H1 (cell line): ENCODE data around the gene CTXN2. TPM values are rescaled to one million over a fixed set of nuclear protein-coding genes. Genes with fewer than 3 reads are reported as not detected.

ENCODE experiments used
- CTCF ChIA-PET: fragments of 300-600 bp; sonication (Branson Sonifier 250); formaldehyde crosslinking; loops from one replicate; lab custom pipeline; 2021; ENCODE audit not compliant: partially characterized antibody; lab: Charles Lee
- POLR2A ChIA-PET: fragments of 300-600 bp; sonication (Branson Sonifier 250); formaldehyde crosslinking; loops from one replicate; lab custom pipeline; 2021; ENCODE audit warnings: inconsistent platforms; ENCODE audit not compliant: partially characterized antibody; lab: Charles Lee
- DNase-seq, 2 experiments: peaks; one replicate each; pipeline versions ENCODE4 v3.0.0 to v3.0.0-alpha.2; 2010 to 2022; ENCODE audit warnings: low spot score in 2 of 2, low read depth in 1 of 2, mixed read lengths in 1 of 2
- FAIRE-seq: peaks from 2 replicates; lab custom pipeline; 2011; peaks lifted over from hg19 to GRCh38; lab: Jason Lieb, UNC
- H2AFZ ChIP-seq: 2 replicates; pipeline ENCODE4 v1.8.1; 2012; ENCODE audit warnings: low read length, inconsistent platforms
- H2AK5ac ChIP-seq: 2 replicates; pipeline ENCODE4 v1.6.1; 2013; ENCODE audit warnings: low read depth, low read length
- H2BK120ac ChIP-seq: replicated peaks from 2 replicates; pipeline ENCODE3; 2013; ENCODE audit warnings: low read depth, low read length, inconsistent platforms
- H2BK12ac ChIP-seq: 2 replicates; pipeline ENCODE4 v1.6.1; 2013; ENCODE audit warnings: low read depth, low read length
- H2BK15ac ChIP-seq: 2 replicates; pipeline ENCODE4 v1.6.1; 2013; ENCODE audit warnings: low read length
- H2BK20ac ChIP-seq: 2 replicates; pipeline ENCODE4 v1.6.1; 2013; ENCODE audit warnings: low read length
- H2BK5ac ChIP-seq: 2 replicates; pipeline ENCODE4 v1.6.1; 2013; ENCODE audit warnings: low read depth, low read length
- H3K14ac ChIP-seq: 2 replicates; pipeline ENCODE4 v1.6.1; 2013; ENCODE audit warnings: inconsistent platforms; ENCODE audit not compliant: insufficient read length
- H3K18ac ChIP-seq: 2 replicates; pipeline ENCODE4 v1.6.1; 2013; ENCODE audit warnings: low read length; ENCODE audit errors: extremely low read depth
- H3K23ac ChIP-seq: 2 replicates; pipeline ENCODE4 v1.6.1; 2013; ENCODE audit warnings: inconsistent platforms; ENCODE audit not compliant: insufficient read length
- H3K23me2 ChIP-seq: 2 replicates; pipeline ENCODE4 v1.6.1; 2013; ENCODE audit warnings: low read depth, low read length
- H3K27ac ChIP-seq: 2 replicates; pipeline ENCODE4 v1.6.1; 2011; ENCODE audit warnings: low read depth, low read length, inconsistent platforms
- H3K27me3 ChIP-seq, 4 experiments: replicated peaks in 1 of 4; 1 replicate in 1 of 4; 2 replicates in 3 of 4; pipeline versions ENCODE4 v1.6.1 to v1.8.1; 2011 to 2013; ENCODE audit warnings: low read length in 3 of 4, mild to moderate bottlenecking in 3 of 4, inconsistent platforms in 2 of 4, mixed read lengths in 2 of 4, moderate library complexity in 1 of 4; ENCODE audit not compliant: control insufficient read depth in 3 of 4, insufficient read depth in 3 of 4; ENCODE audit errors: extremely low read depth in 1 of 4
- H3K36me3 ChIP-seq, 4 experiments: 2 replicates each; pipeline versions ENCODE4 v1.6.1 to v1.8.1; 2011 to 2013; ENCODE audit warnings: mild to moderate bottlenecking in 4 of 4, low read length in 3 of 4, moderate library complexity in 2 of 4, control low read depth in 1 of 4, inconsistent platforms in 1 of 4; ENCODE audit not compliant: insufficient read depth in 4 of 4, control insufficient read depth in 2 of 4
- H3K4ac ChIP-seq: replicated peaks from 2 replicates; pipeline ENCODE3; 2013; ENCODE audit warnings: low read length, low read depth, mixed read lengths, inconsistent platforms; ENCODE audit not compliant: insufficient read length
- H3K4me1 ChIP-seq, 4 experiments: replicated peaks in 1 of 4; 1 replicate in 1 of 4; 2 replicates in 3 of 4; pipeline versions ENCODE4 v1.6.1 to v1.8.1; 2011 to 2013; ENCODE audit warnings: low read length in 3 of 4, inconsistent platforms in 2 of 4, mixed read lengths in 1 of 4; ENCODE audit not compliant: insufficient read depth in 4 of 4, control insufficient read depth in 3 of 4
- H3K4me2 ChIP-seq, 2 experiments: 2 replicates each; pipeline versions ENCODE4 v1.6.1 to v1.8.1; 2011 to 2013; ENCODE audit warnings: low read depth in 2 of 2, low read length in 2 of 2, control low read depth in 1 of 2, inconsistent platforms in 1 of 2, mild to moderate bottlenecking in 1 of 2; ENCODE audit not compliant: insufficient read depth in 1 of 2
- H3K4me3 ChIP-seq, 4 experiments: fragments of 200-600, 300-600 bp in 1 of 4; sonication (generic), shearing (Covaris generic), sonication (Bioruptor Twin) in 1 of 4; 2 replicates each; pipeline versions ENCODE4 v1.5.1 to v1.8.1; 2011 to 2016; ENCODE audit warnings: low read length in 4 of 4, low read depth in 3 of 4, control low read depth in 2 of 4, inconsistent platforms in 2 of 4, mild to moderate bottlenecking in 2 of 4, mixed read lengths in 1 of 4, moderate library complexity in 1 of 4; ENCODE audit not compliant: insufficient read depth in 2 of 4; ENCODE audit errors: extremely low read depth in 1 of 4
- H3K56ac ChIP-seq: replicated peaks from 2 replicates; pipeline ENCODE3; 2013; ENCODE audit warnings: low read depth, mild to moderate bottlenecking, mixed read lengths, low read length, inconsistent platforms; ENCODE audit not compliant: insufficient read length
- H3K79me1 ChIP-seq: 2 replicates; pipeline ENCODE4 v1.6.1; 2013; ENCODE audit warnings: low read depth, low read length, control low read depth
- H3K79me2 ChIP-seq, 2 experiments: 2 replicates each; pipeline versions ENCODE4 v1.6.1 to v1.8.1; 2012 to 2013; ENCODE audit warnings: low read length in 2 of 2, mild to moderate bottlenecking in 2 of 2, inconsistent platforms in 1 of 2; ENCODE audit not compliant: insufficient read depth in 2 of 2, control insufficient read depth in 1 of 2
- H3K9ac ChIP-seq, 4 experiments: replicated peaks in 1 of 4; 1 replicate in 1 of 4; 2 replicates in 3 of 4; pipeline versions ENCODE4 v1.6.1 to v1.8.1; 2011 to 2013; ENCODE audit warnings: low read depth in 3 of 4, low read length in 3 of 4, control low read depth in 2 of 4, mild to moderate bottlenecking in 2 of 4, moderate library complexity in 2 of 4, inconsistent platforms in 1 of 4; ENCODE audit errors: extremely low read depth in 1 of 4
- H3K9me3 ChIP-seq, 2 experiments: 2 replicates each; pipeline versions ENCODE4 v1.6.1 to v1.8.1; 2012 to 2013; ENCODE audit warnings: mild to moderate bottlenecking in 2 of 2, moderate library complexity in 2 of 2, control low read depth in 1 of 2, inconsistent platforms in 1 of 2, low read depth in 1 of 2, low read length in 1 of 2, mixed read lengths in 1 of 2; ENCODE audit not compliant: insufficient read depth in 2 of 2
- H4K20me1 ChIP-seq, 2 experiments: replicated peaks in 1 of 2; 2 replicates each; pipeline versions ENCODE3 to v1.8.1; 2011 to 2013; ENCODE audit warnings: inconsistent platforms in 2 of 2, low read length in 2 of 2, mild to moderate bottlenecking in 1 of 2; ENCODE audit not compliant: insufficient read depth in 2 of 2, control insufficient read depth in 1 of 2
- H4K5ac ChIP-seq: 2 replicates; pipeline ENCODE4 v1.6.1; 2013; ENCODE audit warnings: low read length, low read depth, mixed read lengths, inconsistent platforms; ENCODE audit not compliant: insufficient read length
- H4K8ac ChIP-seq: 2 replicates; pipeline ENCODE4 v1.8.0; 2013; ENCODE audit warnings: mild to moderate bottlenecking, moderate library complexity, low read length, inconsistent platforms; ENCODE audit not compliant: insufficient read depth; ENCODE audit errors: extremely low read depth
- H4K91ac ChIP-seq: replicated peaks from 2 replicates; pipeline ENCODE3; 2013; ENCODE audit warnings: low read length, mixed read lengths, inconsistent platforms; ENCODE audit not compliant: insufficient read length
- POU5F1 ChIP-seq: IDR thresholded peaks from 2 replicates; pipeline ENCODE4 v1.6.1; 2011; ENCODE audit warnings: low read depth, mild to moderate bottlenecking, low read length, moderate library complexity
- RAD21 ChIP-seq, 2 experiments: IDR thresholded peaks in 1 of 2; conservative IDR thresholded peaks in 1 of 2; 2 replicates each; pipeline ENCODE4 v1.6.1; 2011; ENCODE audit warnings: low read depth in 2 of 2, low read length in 2 of 2, improper control_type of control experiment in 1 of 2, inconsistent platforms in 1 of 2, mild to moderate bottlenecking in 1 of 2, moderate library complexity in 1 of 2
- RBBP5 ChIP-seq: IDR thresholded peaks from 2 replicates; pipeline ENCODE4 v1.7.1; 2012; ENCODE audit warnings: low read depth, mild to moderate bottlenecking, inconsistent platforms, low read length, moderate library complexity, borderline replicate concordance
- RXRA ChIP-seq: IDR thresholded peaks from 2 replicates; pipeline ENCODE4 v1.6.1; 2011; ENCODE audit warnings: low read depth, mild to moderate bottlenecking, low read length, moderate library complexity; ENCODE audit not compliant: insufficient read depth
- YY1 ChIP-seq: IDR thresholded peaks from 2 replicates; pipeline ENCODE4 v1.6.1; 2011; ENCODE audit warnings: low read depth, mild to moderate bottlenecking, low read length
- WGBS, 2 experiments: shearing (Covaris generic) in 1 of 2; methylation state at CpG; one replicate each; pipeline versions ENCODE4 v1.1.6 to v1.1.7; 2013 to 2015; ENCODE audit warnings: low lambda C conversion rate in 2 of 2, mixed read lengths in 2 of 2, inconsistent platforms in 1 of 2, low coverage in 1 of 2, missing lambda C conversion rate in 1 of 2; ENCODE audit not compliant: insufficient replicate concordance in 2 of 2, insufficient coverage in 1 of 2, insufficient read length in 1 of 2; ENCODE audit errors: extremely low coverage in 1 of 2, missing lambda C conversion rate in 1 of 2; 5-methylcytosine and 5-hydroxymethylcytosine counted together
- long read RNA-seq, 2 experiments: library from RNA in 1 of 2; library from capped mRNA in 1 of 2; stranded (forward); transcript quantifications; one replicate each; pipeline ENCODE4 v2.0.0, GENCODE V29; 2021; ENCODE audit warnings: inconsistent platforms in 1 of 2
- polyA minus RNA-seq, 3 experiments: library from RNA; depleted of rRNA, polyadenylated mRNA; stranded (reverse); fragments of >200 nt; gene quantifications; 1 replicate in 2 of 3; 2 replicates in 1 of 3; pipeline ENCODE4 v1.2.3, GENCODE V29; 2011
- polyA plus RNA-seq, 7 experiments: library from polyadenylated mRNA; depleted of rRNA in 3 of 7; stranded (reverse) in 5 of 7; unstranded in 2 of 7; fragments of >200 nt in 5 of 7; fragments of 200-250 nt in 2 of 7; gene quantifications; 1 replicate in 5 of 7; 2 replicates in 1 of 7; 4 replicates in 1 of 7; pipeline versions ENCODE4 v1.2.1 to v1.2.3, GENCODE V29; 2011 to 2013; ENCODE audit warnings: missing spikeins in 2 of 7, mixed read lengths in 2 of 7
- total RNA-seq: library from RNA; stranded (reverse); fragmentation: NEBNext Ultra II Directional; extraction: Animal tissue kit (Norgen Biotek cat#: 25700); gene quantifications from 2 replicates; pipeline ENCODE4 v1.2.1, GENCODE V29; 2021
- TF ChIP-seq, protein P1 (sequence below): IDR thresholded peaks from 2 replicates; pipeline ENCODE4 v1.6.1; 2012; ENCODE audit warnings: inconsistent platforms

Gene CTXN2
- total RNA-seq (not detected in 2 replicates), polyA plus RNA-seq (2011; rRNA removed) (0.08 TPM in 2 replicates), polyA minus RNA-seq (2011; rRNA and poly(A)+ RNA removed) (not detected in 2 replicates)
- polyA plus RNA-seq (2011; cell fraction: cytosol; rRNA removed): 0.05 TPM
- not detected for polyA plus RNA-seq (2011; cell fraction: nucleus; rRNA removed)
- not detected in 4 replicates for polyA plus RNA-seq (2012, experiment 1 of 2)
- polyA plus RNA-seq (2012, experiment 2 of 2): not detected
- 0.06 TPM for polyA plus RNA-seq (2013, experiment 1 of 2)
- 0.07 TPM for polyA plus RNA-seq (2013, experiment 2 of 2)
- polyA minus RNA-seq (2011; cell fraction: cytosol; rRNA and poly(A)+ RNA removed): not detected
- polyA minus RNA-seq (2011; cell fraction: nucleus; rRNA and poly(A)+ RNA removed): 0.20 TPM
- long read RNA-seq, experiment 1: 0 reads
- long read RNA-seq, experiment 2: 0 reads

DNA sequence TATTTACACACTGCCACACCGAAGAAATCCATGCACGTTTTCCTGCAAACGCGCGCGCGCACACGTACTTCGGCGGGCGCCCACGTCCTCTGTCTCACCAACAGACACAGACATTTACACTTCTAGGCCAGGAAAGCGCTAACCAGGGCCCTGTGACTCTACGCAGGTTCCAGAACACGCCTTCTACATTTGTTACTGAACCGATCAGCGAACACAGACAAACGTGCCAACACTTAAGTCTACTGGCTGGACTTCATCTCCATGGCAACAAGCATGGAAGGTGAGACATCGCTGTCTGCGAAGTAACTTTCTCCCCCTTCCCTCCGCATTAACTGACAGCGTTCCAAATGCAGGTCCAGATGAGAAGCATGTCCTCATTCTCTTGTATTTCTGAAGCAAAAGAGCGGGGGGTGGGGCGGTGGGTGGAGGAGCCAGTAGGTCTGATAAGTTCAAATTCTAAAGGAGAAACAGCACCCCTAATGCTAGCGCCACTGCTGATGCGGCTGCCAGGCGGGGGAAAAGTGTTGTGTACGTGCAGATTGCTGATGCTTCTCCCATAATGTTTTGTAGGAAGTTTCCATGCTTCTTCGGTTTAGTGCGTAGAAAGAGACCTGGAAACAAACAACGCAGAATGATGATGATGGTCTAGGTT lies at the start of gene CTXN2:
Gene CTXN2 (plus strand): TSS at position 92 of the 652 bp plus-strand sequence. CDS start 9,636 bp downstream, outside the sequence.
- Histone ChIP-seq H2BK120ac (no peak within 1 kb of the TSS), H3K4ac (no peak within 1 kb of the TSS), H3K56ac (no peak within 1 kb of the TSS), H2BK20ac (no peak within 1 kb of the TSS), H3K18ac (no peak within 1 kb of the TSS), H3K36me3 (no peaks in the 10 kb centered on the region), H3K9ac (peak within 1 kb of the TSS in 1 of 4 experiments; percentile 12; a peak in 1 of 7 replicates), H3K27me3 (peaks cover 0 to 9% (median 0%) of the 10 kb centered on the region in 4 experiments; a peak in 2 of 7 replicates), H3K27ac (no peak within 1 kb of the TSS), H3K23ac (no peak within 1 kb of the TSS), H2BK12ac (no peak within 1 kb of the TSS), H2BK5ac (no peak within 1 kb of the TSS), H3K4me2 (peak within 1 kb of the TSS; percentile 81 to 94), H3K4me3 (peak within 1 kb of the TSS; percentile 39 to 62 (median 48); a peak in 7 of 8 replicates), H3K79me1 (no peaks in the 10 kb centered on the region), H4K5ac (no peak within 1 kb of the TSS), H4K8ac (no peak within 1 kb of the TSS), H2AFZ (peak within 1 kb of the TSS; percentile 43; the same call in 1 of the 2 replicates), H3K14ac (no peak within 1 kb of the TSS), H4K91ac (no peak within 1 kb of the TSS), H2AK5ac (no peak within 1 kb of the TSS), H4K20me1 (no peaks in the 10 kb centered on the region), H3K9me3 (no peaks in the 10 kb centered on the region), H2BK15ac (no peak within 1 kb of the TSS), H3K23me2 (peaks cover 11% of the 10 kb centered on the region), H3K79me2 (no peaks in the 10 kb centered on the region), H3K4me1 (no peaks in the 10 kb centered on the region)
- TF ChIP-seq, protein P1, sequence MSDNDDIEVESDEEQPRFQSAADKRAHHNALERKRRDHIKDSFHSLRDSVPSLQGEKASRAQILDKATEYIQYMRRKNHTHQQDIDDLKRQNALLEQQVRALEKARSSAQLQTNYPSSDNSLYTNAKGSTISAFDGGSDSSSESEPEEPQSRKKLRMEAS: 0 out of 2 replicates have a peak, but pooled peaks have one; percentile 22
- TF ChIP-seq RAD21 (IDR thresholded peaks at IDR 0.05 in 1 of 2, conservative IDR thresholded peaks at IDR 0.05 in 1 of 2; ENCODE audit: low read depth in 2 of 2, low read length in 2 of 2) (no peak), YY1 (no peak), RBBP5 (no peak), RXRA (no peak), POU5F1 (no peak)
- 21% methylated on average over 31 of the region's 31 CpGs; no CpG with 5 or more reads in 1 of the 2 experiments for WGBS, 2 experiments
- FAIRE-seq: peak; percentile 62
- ChIA-PET CTCF (interaction anchor here (0.7 kb wide), 1 partner anchor 67 kb away, joined by 3 read pairs; no protein-coding TSS in a partner anchor), POLR2A (interaction anchor here (1.1 kb wide), 1 partner anchor 14 kb away, joined by 3 read pairs; the partner anchor contains the start of gene MYEF2)
- peak in 1 of 2 experiments; percentile 54 for DNase-seq
